Progenitor cell of endocrine pancreas (in vitro differentiated cells): Measurements from ENCODE around the gene PTPRT. TPM values are rescaled to one million over a fixed set of nuclear protein-coding genes. Genes with fewer than 3 reads are reported as not detected.

Experiments used
- DNase-seq: peaks from one replicate; pipeline ENCODE4 v3.0.0; 2021; ENCODE audit warnings: low spot score; ENCODE audit not compliant: unreplicated experiment
- H3K27ac Mint-ChIP-seq: 2 replicates; pipeline ENCODE4 v1.8.0; 2021; ENCODE audit warnings: mild to moderate bottlenecking, moderate library complexity, mixed read lengths
- H3K27me3 Mint-ChIP-seq: 2 replicates; pipeline ENCODE4 v1.8.0; 2021; ENCODE audit warnings: mixed read lengths
- H3K36me3 Mint-ChIP-seq: 2 replicates; pipeline ENCODE4 v1.8.0; 2022; ENCODE audit warnings: mixed read lengths; ENCODE audit not compliant: insufficient read depth
- H3K4me1 Mint-ChIP-seq: 2 replicates; pipeline ENCODE4 v1.8.0; 2021; ENCODE audit warnings: low read depth, mixed read lengths
- H3K4me3 Mint-ChIP-seq: 2 replicates; pipeline ENCODE4 v1.8.0; 2021; ENCODE audit warnings: low read depth, mild to moderate bottlenecking, moderate library complexity, mixed read lengths
- H3K9me3 Mint-ChIP-seq: 2 replicates; pipeline ENCODE4 v1.8.0; 2021; ENCODE audit warnings: low read depth, mixed read lengths
- total RNA-seq: library from RNA; stranded (reverse); gene quantifications from 2 replicates; pipeline ENCODE4 v1.2.1, GENCODE V29; 2021
- TF ChIP-seq, protein P1 (sequence below): fragments of 200-600 bp; sonication (generic); IDR thresholded peaks from one replicate; pipeline ENCODE4 v1.5.0; 2021; ENCODE audit warnings: antibody characterized with exemption, mild to moderate bottlenecking; ENCODE audit not compliant: unreplicated experiment

PTPRT gene
- total RNA-seq, 1 donor from 2014 or later: 65.9 TPM

DNA sequence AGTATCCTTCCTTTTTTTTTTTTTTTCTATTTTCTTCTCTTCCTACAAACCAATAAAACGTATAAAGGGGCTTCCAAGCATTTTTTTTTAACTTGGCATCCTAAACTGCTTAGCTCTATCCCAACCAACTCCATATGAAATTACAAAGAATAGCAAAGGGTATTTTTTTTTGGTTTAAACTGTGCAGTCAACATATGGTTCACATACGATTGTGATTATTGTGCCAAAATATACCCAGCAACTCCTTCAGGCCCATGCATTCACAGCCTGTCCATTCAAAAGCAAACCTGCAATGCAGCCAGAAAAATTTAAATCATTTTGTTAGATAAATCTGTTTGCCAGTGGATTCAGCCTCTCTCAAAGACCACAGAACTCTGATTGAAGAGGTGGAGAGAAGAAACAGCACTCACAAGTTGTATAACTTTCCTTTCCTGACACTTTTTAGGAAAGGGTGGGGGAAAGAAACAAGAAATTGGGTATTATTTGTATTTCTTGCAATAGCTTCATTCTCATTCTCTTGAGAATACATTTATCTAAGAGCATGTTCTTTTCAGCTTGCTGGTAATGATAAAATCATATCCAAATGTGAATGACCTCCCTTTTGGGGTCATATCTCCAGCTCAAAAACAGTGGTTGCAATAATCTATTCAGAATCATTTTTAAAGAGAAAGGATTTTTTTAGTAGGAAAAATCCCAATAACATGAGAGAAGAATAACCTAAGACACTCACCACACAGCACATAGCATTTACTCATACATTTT lies 870.3 kb downstream of the PTPRT start:
- Mint-ChIP-seq H3K27ac (no peak overlapping the region), H3K36me3 (peaks cover 8% of the 10 kb centered on the region), H3K4me1 (peaks cover 9% of the 10 kb centered on the region), H3K27me3 (peaks cover 3% of the 10 kb centered on the region), H3K9me3 (peaks cover 3% of the 10 kb centered on the region), H3K4me3 (no peak overlapping the region)
- TF ChIP-seq, protein P1, sequence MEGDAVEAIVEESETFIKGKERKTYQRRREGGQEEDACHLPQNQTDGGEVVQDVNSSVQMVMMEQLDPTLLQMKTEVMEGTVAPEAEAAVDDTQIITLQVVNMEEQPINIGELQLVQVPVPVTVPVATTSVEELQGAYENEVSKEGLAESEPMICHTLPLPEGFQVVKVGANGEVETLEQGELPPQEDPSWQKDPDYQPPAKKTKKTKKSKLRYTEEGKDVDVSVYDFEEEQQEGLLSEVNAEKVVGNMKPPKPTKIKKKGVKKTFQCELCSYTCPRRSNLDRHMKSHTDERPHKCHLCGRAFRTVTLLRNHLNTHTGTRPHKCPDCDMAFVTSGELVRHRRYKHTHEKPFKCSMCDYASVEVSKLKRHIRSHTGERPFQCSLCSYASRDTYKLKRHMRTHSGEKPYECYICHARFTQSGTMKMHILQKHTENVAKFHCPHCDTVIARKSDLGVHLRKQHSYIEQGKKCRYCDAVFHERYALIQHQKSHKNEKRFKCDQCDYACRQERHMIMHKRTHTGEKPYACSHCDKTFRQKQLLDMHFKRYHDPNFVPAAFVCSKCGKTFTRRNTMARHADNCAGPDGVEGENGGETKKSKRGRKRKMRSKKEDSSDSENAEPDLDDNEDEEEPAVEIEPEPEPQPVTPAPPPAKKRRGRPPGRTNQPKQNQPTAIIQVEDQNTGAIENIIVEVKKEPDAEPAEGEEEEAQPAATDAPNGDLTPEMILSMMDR: no peak
- no peak for DNase-seq

DNA sequence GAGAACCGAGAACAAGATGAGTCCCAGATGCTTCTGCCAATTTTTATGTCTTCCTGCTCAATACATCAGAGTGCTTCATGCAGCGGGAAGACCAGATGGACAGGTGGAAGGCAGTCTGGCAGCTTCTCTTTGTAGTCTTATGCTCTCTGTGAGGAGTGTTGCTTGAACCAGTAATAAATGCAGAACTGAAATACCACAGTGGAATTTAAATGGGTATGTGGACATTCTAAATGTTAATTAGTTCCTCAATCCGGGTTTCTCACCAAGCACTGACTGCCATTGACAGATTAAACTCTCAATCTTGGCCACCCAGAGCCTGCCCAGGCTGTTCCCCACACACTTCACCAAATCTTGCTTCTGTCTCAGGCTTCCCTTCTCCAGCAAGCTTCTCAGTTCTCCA lies 876.0 kb downstream of the PTPRT start:
- no peak for DNase-seq
- Mint-ChIP-seq H3K36me3 (peaks cover 9% of the 10 kb centered on the region), H3K27me3 (peaks cover 17% of the 10 kb centered on the region), H3K27ac (no peak overlapping the region), H3K4me3 (no peak overlapping the region), H3K9me3 (no peaks in the 10 kb centered on the region), H3K4me1 (peaks cover 25% of the 10 kb centered on the region)
- TF ChIP-seq, protein P1: no peak

DNA sequence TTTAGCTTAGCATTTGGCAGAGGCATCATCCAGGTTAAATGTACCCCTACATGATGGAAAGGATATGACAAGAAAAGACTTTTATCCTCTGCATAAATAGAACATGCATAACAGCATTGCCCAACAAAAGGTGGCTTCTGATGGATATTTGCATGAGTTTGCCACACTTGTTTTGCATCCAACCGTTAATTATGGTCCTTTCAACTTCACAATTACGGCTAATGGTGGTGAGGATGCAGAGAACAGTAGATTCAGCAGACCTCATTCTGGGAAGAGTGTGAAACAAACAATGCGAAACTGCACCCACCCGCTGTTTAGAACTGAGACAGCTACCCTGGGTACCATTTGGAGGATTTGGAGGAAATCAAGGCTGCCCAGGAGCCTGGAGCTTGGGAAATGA lies 880.7 kb downstream of the PTPRT start:
- no peak for DNase-seq
- peaks cover 41% of the 10 kb centered on the region for H3K27me3 Mint-ChIP-seq

DNA sequence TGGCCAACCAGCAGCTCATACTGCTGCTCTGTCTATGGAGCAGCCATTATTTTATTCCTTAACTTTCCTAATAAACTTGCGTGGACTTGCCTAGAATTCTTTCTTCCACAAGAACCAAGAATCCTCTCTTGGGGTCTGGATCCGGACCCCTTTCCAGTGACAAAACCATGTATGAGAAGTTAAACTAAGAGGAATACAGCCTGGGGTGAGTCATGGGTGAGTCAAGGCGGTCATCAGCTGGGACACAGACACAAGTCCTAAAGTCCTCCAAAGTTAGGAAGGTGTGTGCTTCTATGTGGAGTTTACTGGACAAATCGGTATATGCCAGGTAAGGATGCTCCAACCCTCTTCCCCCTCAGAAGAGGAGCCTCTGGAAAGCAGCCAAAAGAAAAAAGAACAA lies 881.5 kb downstream of the PTPRT start:
- H3K27me3 Mint-ChIP-seq: peaks cover 41% of the 10 kb centered on the region
- H3K9me3 Mint-ChIP-seq: no peaks in the 10 kb centered on the region
- H3K4me3 Mint-ChIP-seq: no peak overlapping the region
- TF ChIP-seq, protein P1: no peak
- DNase-seq: no peak
- peaks cover 25% of the 10 kb centered on the region for H3K4me1 Mint-ChIP-seq
- H3K27ac Mint-ChIP-seq: no peak overlapping the region
- H3K36me3 Mint-ChIP-seq: peaks cover 11% of the 10 kb centered on the region

More for the DNA sequence above, 880.7 kb downstream of the PTPRT start:
- Mint-ChIP-seq H3K9me3 (no peaks in the 10 kb centered on the region), H3K4me1 (peaks cover 18% of the 10 kb centered on the region), H3K36me3 (peaks cover 11% of the 10 kb centered on the region), H3K27ac (no peak overlapping the region), H3K4me3 (no peak overlapping the region)
- TF ChIP-seq, protein P1: no peak

DNA sequence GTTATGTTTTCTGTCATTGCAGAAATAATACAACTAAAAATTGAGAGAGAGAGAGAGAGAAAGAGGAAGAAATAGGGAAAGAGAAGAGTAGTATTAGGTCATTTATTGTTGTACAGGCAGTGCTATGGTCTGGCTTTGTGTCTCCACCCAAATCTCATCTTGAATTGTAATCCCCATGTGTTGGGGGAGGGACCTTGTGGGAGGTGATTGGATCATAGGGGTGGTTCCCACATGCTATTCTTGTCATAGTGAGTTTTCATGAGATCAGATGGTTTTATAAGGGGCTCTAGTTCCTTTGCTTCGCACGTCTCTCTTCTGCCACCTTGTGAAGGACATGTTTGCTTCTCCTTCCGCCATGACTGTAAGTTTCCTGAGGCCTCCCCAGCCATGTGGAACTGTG lies 894.1 kb downstream of the PTPRT start:
- no peak overlapping the region for H3K4me3 Mint-ChIP-seq
- DNase-seq: no peak
- no peak overlapping the region for H3K27ac Mint-ChIP-seq
- H3K27me3 Mint-ChIP-seq: no peaks in the 10 kb centered on the region
- H3K36me3 Mint-ChIP-seq: peaks cover 4% of the 10 kb centered on the region
- TF ChIP-seq, protein P1: no peak
- peaks cover 3% of the 10 kb centered on the region for H3K9me3 Mint-ChIP-seq
- H3K4me1 Mint-ChIP-seq: peaks cover 3% of the 10 kb centered on the region
